GM10266 (cell line): ENCODE measurements around the gene RNF212B.

Experiments used
- DNase-seq: peaks from one replicate; pipeline ENCODE4 v3.0.0; 2012; ENCODE audit errors: extremely low spot score
- CTCF ChIP-seq: IDR thresholded peaks from 2 replicates; pipeline ENCODE4 v1.5.1; 2012; ENCODE audit warnings: mild to moderate bottlenecking, low read depth; ENCODE audit not compliant: control insufficient read depth, insufficient read depth; ENCODE audit errors: missing control alignments

Gene RNF212B

DNA sequence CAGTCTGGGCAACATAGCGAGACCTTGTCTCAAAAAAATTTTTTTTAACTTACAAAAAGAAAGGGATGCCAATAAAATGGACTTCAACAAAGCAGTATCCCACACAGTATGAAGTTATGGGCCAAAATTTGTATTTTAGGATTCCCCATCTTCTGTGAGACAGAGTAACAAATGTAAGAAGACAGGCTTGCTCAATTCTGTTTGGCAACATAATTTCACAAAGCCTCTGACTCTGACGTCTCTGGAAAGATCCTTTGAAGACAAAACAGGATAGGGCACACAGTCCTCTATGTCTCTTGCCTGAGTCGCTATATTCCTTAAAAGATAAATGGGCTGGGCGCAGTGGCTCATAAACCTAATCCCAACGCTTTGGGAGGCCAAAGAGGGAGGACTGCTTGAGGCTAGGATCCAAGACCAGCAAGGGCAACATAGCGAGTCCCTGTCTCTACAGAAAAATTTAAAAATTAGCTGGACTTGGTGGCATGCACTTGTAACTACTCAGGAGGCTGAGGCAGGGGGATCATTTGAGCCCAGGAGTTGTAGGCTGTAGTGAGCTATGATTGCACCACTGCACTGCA is 49.3 kb downstream of the RNF212B start:
- DNase-seq: no peak
- TF ChIP-seq CTCF: no peak

DNA sequence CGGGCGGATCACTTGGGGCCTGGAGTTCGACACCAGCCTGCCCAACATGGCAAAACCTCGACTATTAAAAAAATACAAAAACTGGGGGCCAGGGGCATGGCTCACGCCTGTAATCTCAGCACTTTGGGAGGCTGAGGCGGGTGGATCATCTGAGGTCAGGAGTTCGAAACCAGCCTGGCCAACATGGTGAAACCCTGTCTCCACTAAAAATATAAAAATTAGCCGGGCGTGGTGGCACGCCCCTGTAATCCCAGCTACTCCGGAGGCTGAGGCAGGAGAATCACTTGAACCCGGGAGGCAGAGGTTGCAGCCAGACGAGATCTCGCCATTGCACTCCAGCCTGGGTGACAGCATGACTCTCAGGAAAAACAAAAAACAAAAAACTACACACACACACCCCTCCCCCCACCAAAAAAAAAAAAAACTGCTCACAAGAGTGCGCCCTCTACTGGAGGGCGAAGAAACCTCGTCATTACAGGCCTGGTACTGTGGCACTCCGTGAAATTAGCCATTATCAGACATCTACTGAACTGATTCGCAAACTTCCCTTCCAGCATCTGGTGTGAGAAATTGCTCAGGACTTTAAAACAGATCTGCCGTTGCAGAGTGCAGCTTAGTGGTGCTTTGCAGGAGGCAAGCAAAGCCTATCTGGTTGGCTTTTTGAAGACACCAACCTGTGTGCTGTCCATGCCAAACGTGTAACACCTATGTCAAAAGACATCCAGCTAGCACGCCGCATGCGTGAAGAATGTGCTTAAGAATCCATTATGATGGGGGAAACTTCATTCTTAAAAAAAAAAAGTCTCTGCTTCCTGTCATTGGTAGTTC is 57.2 kb downstream of the RNF212B start:
- peak; percentile 26 for DNase-seq
- TF ChIP-seq CTCF: peak; percentile 78

DNA sequence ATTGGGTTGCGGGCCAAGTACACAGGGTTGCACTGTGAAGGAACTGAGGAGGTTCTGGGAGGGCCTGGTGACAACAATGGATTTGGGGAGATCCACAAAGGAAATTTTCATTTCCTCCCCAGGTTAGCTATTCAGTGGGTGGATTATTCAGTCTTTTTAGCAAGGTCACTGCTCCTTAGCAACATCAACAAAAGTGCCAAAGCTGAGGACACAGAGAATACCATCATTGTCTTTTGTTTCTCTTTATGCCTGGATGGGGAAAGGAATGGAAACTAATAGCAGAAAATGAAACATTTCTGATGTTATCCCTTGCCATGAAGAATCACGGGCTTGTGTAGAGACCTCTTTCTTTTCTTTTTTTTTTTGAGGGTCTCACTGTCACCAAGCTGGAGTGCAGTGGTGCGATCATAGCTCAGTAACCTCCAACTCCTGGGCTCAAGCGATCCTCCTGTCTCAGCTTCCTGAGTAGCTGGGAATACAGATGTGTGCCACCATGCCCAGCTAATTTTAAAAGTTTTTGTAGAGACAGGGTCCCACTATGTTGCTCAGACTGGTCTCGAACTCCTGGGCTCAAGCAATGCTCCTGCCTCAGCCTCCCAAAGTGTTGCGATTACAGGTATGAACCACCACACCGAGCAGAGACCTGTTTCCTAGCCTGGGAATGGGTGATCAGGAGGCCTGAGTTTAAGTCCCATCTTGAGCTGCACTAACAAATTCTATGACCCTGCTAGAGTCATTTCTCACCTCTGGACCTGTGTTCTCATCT is 58.5 kb downstream of the RNF212B start:
- DNase-seq: no peak
- no peak for TF ChIP-seq CTCF

- TF ChIP-seq CTCF: no peak
- no peak for DNase-seq
Observed at GRCh38 chr14:23297096-23297495, 59.4 kb downstream of the RNF212B start.

DNA sequence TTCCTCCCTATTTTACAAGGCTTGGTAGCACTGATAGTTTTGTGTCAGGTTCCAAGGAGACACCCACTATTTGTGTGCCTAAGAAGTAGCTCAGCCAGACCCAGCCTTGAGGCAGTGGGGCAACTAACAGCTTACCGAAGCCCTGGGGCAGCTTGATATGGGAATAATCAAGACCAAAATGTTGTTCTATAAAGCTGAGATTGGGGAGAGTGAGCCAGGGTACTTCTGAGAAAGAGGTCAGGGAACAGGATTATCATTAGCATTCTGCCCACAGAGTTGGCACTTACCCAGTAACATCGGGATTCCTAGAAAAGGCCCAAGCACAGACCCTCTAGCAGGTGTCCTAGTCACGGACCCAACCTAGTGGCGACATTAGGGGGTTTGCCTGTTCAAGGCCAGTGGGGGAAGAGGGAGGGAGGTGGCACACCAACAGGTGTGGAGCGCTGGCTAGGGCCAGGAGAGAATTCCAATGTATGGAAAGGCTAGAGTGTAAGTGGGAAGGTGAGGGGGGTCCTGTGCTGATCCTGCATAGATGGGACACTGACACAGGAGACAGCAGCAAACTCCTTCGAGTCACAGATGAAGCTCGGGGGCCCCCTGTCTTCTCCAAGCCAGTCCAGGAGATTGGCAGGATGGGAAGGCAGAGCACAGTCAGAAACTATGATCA is 60.0 kb downstream of the RNF212B start:
- no peak for DNase-seq
- TF ChIP-seq CTCF: no peak

DNA sequence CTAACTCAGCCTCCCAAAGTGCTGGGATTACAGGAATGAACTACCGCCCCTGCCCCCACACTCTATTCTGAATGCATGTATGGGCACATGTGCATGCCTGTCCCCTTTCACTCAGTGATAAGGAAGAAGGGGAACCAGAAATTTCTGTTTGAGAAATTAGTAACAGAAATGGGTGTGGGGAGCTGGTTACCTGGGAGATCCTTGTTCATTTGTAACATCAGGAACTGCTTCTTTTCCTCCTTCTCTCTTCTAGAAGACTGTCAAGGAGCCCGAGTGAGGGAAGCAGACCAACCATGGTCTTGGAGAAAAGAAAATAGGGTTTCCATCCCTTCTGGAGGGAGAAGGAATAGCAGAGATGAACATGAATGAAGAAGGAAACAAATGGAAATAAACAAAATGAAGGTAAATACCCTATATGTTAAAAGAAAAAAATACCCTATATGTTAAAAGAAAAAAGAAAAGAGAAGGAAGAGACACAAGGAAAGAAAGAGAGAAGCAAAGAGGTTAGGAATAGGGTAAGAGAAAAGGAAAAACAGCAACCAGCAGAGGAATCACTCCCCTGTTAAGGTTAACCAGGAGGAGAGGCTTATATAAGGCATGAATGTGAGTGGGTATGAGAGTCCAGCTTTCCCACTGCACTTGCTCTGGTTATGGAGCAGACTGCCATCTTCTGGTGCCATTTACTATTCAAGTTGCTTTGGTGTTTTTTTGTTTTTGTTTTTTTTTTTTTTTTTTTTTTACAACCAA is 61.6 kb downstream of the RNF212B start:
- DNase-seq: no peak
- peak; percentile 30 for TF ChIP-seq CTCF
